ENCODE data around the gene KCNC2.

The KCNC2 gene

GRCh38 chr12:75157385-75157784 lies 52.3 kb downstream of the KCNC2 start:
- no peak for DNase-seq

GRCh38 chr12:75155962-75156361 lies 53.7 kb downstream of the KCNC2 start:
- DNase-seq: no peak

DNA sequence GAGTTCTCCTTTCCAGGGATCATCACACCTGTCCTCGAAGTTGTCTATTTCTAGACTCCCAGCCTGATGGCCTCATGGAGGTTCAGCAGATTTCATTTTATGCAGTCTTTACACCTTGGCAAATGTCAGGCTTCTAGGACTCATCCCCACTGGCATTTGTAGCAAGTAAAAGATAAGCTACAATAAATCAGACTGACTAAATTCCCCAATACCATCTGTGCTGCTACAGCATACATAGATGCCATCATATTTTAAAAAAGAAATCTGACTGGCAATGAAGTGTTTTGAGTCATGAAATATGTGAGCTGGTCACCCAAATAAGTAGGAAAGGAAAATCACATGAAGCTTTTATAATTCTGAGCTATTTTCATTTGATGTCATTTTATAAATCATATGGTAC lies 55.3 kb downstream of the KCNC2 start:
- DNase-seq: no peak

- DNase-seq: no peak
These were observed 70.4 kb downstream of the KCNC2 start for GRCh38 chr12:75139196-75139595.

DNA sequence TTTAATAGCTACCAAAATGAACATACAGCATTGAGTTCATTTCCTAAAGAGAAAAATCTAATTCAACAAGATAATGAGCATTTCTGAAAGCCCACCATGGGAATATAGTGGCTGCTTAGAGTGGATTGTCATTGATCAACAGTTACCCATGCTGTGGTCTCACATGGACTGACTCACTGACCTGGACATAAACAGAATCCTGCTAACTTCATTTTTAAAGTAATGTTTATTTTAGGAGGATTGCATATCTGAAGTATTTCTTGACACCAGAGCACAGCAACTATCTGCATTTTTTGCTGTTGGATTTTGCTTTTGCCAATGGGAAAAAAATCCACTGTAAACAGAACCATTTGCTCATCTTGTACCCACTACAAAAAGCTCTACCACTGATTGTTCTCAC lies 71.7 kb downstream of the KCNC2 start:
- no peak for DNase-seq

- DNase-seq: no peak
These were observed 74.6 kb downstream of the KCNC2 start for GRCh38 chr12:75135026-75135425.

- no peak for DNase-seq
These were observed 78.8 kb downstream of the KCNC2 start for GRCh38 chr12:75130811-75131210.

- no peak for DNase-seq
These were observed 80.4 kb downstream of the KCNC2 start for GRCh38 chr12:75129275-75129674.

- no peak for DNase-seq
These were observed 88.5 kb downstream of the KCNC2 start for GRCh38 chr12:75121036-75121705.

- no peak for DNase-seq
These were observed 89.3 kb downstream of the KCNC2 start for GRCh38 chr12:75120311-75120711.

DNA sequence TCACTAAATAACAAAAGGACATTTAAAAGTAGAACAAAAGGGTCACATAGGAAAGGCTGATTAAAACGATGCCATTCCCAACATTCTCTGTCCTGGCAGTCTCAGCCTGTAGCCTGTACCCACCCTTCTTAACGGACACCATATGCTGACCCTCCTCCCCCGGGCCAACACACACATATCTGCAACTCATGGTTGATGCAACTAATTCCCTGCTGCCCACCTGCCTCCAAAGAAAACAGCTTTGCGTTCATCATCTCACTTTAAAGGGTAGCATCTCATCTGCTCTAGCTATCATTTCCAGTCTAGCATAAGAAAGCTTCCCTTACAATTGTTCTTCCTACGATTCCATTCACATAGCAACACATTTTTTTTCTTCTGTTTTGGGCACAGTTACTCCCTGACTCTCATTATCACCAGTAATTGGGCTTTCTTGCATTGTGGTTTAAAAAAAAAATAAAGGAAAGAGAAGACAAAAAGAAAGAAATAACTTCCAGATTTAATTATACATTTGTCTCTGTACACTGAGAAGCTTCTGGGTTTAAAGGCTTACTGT lies 92.9 kb downstream of the KCNC2 start:
- no peak for DNase-seq

GRCh38 chr12:75115748-75116147 lies 93.9 kb downstream of the KCNC2 start:
- no peak for DNase-seq

DNA sequence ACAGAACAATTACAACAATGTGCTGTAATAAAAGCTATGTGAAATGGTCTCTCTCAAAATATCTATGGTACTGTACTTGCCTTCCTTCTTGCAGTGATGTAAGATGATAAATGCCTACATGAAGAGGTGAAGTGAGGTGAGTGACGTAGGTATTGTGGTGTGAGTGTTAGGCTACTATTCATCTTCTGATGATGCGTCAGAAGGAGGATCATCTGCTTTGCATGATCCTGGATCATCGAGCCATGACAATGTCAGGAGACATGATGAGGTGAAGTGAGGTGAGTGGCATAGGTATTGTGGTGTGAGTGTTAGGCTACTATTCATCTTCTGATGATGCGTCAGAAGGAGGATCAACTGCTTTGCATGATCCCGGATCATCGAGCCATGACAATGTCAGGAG lies 105.8 kb downstream of the KCNC2 start:
- no peak for DNase-seq

DNA sequence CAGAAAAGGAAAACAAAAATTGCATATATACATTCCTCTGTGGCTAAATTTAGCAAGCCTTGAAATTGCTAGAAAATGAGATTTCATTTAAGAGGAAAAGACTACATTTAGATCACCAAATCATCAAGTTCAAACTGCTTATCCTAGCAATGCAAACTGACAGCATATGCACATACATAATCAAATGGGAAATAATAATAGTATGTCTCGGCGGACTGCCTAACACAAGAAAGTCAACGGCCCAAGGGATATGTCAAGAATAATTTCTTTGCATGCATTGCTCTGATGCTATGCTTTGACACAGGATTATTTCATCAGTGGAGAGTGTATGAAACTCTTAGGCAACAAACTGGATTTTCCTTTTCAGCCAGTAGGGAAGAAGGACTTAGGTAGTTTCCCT lies 107.9 kb downstream of the KCNC2 start:
- DNase-seq: no peak

DNA sequence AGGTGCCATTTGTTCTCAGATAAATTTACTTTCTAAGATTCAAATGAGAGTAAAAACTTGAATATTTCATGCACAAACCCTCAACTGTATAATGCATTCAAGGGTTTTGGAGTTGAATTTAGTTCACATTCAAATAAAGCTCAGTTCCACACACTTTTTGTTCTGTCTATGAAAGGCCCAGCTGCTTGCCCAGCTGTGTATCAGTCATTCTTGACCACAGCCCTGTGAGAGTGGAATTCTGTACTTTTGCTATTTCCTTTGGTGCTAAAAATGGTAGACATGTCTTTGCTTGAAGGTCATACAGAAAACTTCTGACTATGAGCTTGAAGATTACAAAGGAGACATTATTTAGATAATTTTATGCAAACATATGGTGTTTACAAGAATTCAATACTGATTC lies 110.4 kb downstream of the KCNC2 start:
- DNase-seq: no peak

- DNase-seq: no peak
These were observed 112.6 kb downstream of the KCNC2 start for GRCh38 chr12:75097003-75097402.

DNA sequence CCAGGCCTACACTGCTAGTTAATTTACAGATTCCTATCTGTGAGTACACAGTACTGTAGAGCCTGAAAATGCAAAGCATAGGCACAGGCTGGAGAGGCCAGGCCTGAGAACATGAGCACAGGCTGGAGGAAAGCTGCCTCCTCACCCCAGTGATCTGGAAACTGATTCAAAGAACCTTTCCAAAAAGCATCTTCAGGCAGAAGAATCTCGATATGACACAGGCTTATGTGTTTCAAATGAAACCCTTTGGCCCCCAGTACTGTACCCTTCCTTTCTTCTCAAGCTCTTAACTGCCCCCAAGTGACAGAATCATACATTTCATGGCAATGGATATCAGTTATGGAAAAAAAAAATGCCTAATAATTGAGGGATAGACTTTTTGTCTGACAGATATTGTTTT lies 122.0 kb downstream of the KCNC2 start:
- DNase-seq: no peak

DNA sequence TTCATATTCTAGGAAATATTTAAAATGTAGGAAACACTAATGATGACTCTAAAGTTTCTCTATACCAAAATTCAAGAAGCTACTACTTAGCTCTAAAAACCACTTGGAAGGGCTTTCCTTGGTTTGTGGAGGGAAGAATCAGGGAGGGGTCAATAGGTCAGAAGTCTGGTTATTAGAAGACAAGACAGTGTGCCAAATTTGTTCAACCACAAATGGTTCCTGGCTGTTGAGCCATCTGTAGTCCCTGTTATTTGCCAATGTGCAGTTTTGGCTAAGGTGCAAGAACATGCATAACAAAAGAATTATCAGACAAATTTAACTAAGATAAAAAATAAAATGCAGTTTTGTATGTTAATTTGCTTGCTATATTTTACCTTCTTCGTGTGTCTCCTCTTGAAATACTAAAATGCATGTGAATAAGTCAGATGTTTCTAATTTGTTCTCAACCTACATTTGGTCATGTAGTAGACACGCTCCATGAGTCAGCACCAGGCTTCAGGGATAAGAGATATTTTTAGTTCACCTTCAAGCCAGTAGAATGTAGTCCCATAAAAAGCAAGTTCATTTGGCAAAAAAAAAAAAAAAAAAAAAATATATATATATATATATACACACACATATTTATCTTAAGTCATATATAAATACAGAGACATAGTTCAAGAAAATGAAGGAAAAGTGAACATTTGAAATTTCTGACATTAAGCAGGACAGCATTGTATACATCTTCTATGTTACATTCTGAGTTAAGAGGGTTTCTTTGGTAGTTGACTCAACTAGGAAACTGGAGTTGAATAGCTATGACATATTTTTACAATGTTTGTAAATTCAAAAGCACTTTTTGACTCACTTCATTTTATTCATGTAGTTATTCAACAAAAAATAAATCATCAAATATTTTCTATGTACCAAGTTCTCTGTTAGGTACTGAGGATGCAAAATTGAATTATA lies 123.3 kb downstream of the KCNC2 start:
- DNase-seq: no peak

GRCh38 chr12:75081305-75081704 lies 128.3 kb downstream of the KCNC2 start:
- no peak for DNase-seq

- no peak for DNase-seq
These were observed 129.1 kb downstream of the KCNC2 start for GRCh38 chr12:75080582-75080981.

DNA sequence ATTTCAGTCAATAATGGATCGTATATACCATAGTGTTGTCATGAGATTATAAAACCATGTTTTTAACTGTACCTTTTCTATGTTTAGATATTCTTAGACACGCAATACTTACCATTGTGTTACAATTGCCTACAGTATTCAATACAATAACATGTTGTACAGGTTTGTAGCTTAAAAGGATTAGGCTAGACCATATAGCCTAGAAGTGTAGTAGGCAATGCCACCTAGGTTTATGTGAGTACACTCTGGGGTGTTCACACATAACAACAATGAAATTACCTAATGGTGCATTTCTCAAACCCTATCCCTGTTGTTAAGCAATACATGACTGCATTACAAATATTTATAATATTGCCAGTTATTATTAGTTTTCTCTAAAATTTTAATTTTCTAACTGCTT lies 144.2 kb downstream of the KCNC2 start:
- no peak for DNase-seq

- no peak for DNase-seq
These were observed 146.9 kb downstream of the KCNC2 start for GRCh38 chr12:75062691-75063090.

DNA sequence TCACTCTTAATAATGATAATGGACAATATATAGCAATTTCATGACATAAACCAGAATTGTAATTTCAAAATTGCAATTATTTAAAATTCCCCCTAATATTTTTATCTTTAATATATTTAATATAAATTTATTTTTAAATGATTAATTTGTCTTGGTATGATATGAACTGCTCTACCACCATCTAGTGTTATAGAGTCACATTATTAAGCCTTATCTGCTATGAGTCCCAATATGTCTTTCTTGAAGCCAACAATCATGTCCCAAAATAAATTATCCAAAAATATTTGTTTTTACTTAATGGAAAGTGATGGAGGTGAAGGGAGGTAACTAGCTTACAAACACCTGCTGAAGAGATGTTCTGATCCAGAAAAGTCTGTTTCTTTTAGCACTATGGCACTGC lies 151.4 kb downstream of the KCNC2 start:
- no peak for DNase-seq

GRCh38 chr12:75048767-75049166 lies 160.9 kb downstream of the KCNC2 start:
- DNase-seq: no peak

Data from NCI-H1930 (cell line).